ENCODE measurements around the gene KIF16B. TPM values are rescaled to one million over a fixed set of nuclear protein-coding genes. Genes with fewer than 3 reads are reported as not detected.

KIF16B gene
- total RNA-seq, 1 experiment from 2014 or later: 15.8 TPM

- CTCF ChIA-PET: interaction anchor here (0.6 to 0.7 kb wide), 3 partner anchors 23 to 96 kb away, joined by 3 to 4 read pairs (median 3); no protein-coding TSS in a partner anchor
- Mint-ChIP-seq H3K27me3 (ENCODE audit: insufficient read depth, unreplicated experiment) (no peaks in the 10 kb centered on the region), H3K36me3 (ENCODE audit: insufficient read depth, unreplicated experiment) (peaks cover 39% of the 10 kb centered on the region), H3K4me1 (ENCODE audit: insufficient read depth, unreplicated experiment) (no peaks in the 10 kb centered on the region), H3K9me3 (ENCODE audit: unreplicated experiment) (no peaks in the 10 kb centered on the region), H3K4me3 (ENCODE audit: unreplicated experiment) (no peak overlapping the region), H3K27ac (ENCODE audit: low read depth, unreplicated experiment) (no peak overlapping the region)
- TF ChIP-seq CTCF (IDR thresholded peaks at IDR 0.05; ENCODE audit: unreplicated experiment): no peak
- no peak for DNase-seq (ENCODE audit: unreplicated experiment)
- POLR2A ChIA-PET: interaction anchor here (0.6 kb wide), 1 partner anchor 114 kb away, joined by 3 read pairs; no protein-coding TSS in a partner anchor
- intact Hi-C loops (cut with micrococcal nuclease): no loop called here
- no TSS peak for BruUV-seq (replicated peaks)
These were observed 59.1 kb downstream of the KIF16B start for GRCh38 chr20:16514140-16514539.

GRCh38 chr20:16505894-16506293 is 67.4 kb downstream of the KIF16B start:
- no peak for DNase-seq (ENCODE audit: unreplicated experiment)
- H3K4me3 Mint-ChIP-seq (ENCODE audit: unreplicated experiment): no peak overlapping the region
- H3K36me3 Mint-ChIP-seq (ENCODE audit: insufficient read depth, unreplicated experiment): peaks cover 61% of the 10 kb centered on the region
- no peak for TF ChIP-seq CTCF (IDR thresholded peaks at IDR 0.05; ENCODE audit: unreplicated experiment)
- intact Hi-C loops (cut with micrococcal nuclease): no loop called here
- H3K27ac Mint-ChIP-seq (ENCODE audit: low read depth, unreplicated experiment): no peak overlapping the region
- no TSS peak for BruUV-seq (replicated peaks)
- peaks cover 6% of the 10 kb centered on the region for H3K4me1 Mint-ChIP-seq (ENCODE audit: insufficient read depth, unreplicated experiment)
- H3K9me3 Mint-ChIP-seq (ENCODE audit: unreplicated experiment): no peaks in the 10 kb centered on the region
- POLR2A ChIA-PET: interaction anchor here (0.6 kb wide), 1 partner anchor 80 kb away, joined by 3 read pairs; no protein-coding TSS in a partner anchor
- no peaks in the 10 kb centered on the region for H3K27me3 Mint-ChIP-seq (ENCODE audit: insufficient read depth, unreplicated experiment)
- CTCF ChIA-PET: no interaction called here

GRCh38 chr20:16501301-16501700 is 71.9 kb downstream of the KIF16B start:
- DNase-seq (ENCODE audit: unreplicated experiment): no peak
- no peak for TF ChIP-seq CTCF (IDR thresholded peaks at IDR 0.05; ENCODE audit: unreplicated experiment)
- intact Hi-C loops (cut with micrococcal nuclease): no loop called here
- POLR2A ChIA-PET: interaction anchor here (1.6 kb wide), 1 partner anchor 15 kb away, joined by 5 read pairs; no protein-coding TSS in a partner anchor
- Mint-ChIP-seq H3K36me3 (ENCODE audit: insufficient read depth, unreplicated experiment) (peaks cover 33% of the 10 kb centered on the region), H3K27me3 (ENCODE audit: insufficient read depth, unreplicated experiment) (no peaks in the 10 kb centered on the region), H3K4me1 (ENCODE audit: insufficient read depth, unreplicated experiment) (peaks cover 11% of the 10 kb centered on the region), H3K4me3 (ENCODE audit: unreplicated experiment) (no peak overlapping the region), H3K9me3 (ENCODE audit: unreplicated experiment) (no peaks in the 10 kb centered on the region), H3K27ac (ENCODE audit: low read depth, unreplicated experiment) (no peak overlapping the region)
- CTCF ChIA-PET: interaction anchor here (0.7 to 2.4 kb wide), 3 partner anchors 17 to 260 kb away, joined by 3 to 11 read pairs (median 4); no protein-coding TSS in a partner anchor
- no TSS peak for BruUV-seq (replicated peaks)

- no peak for DNase-seq (ENCODE audit: unreplicated experiment)
- H3K9me3 Mint-ChIP-seq (ENCODE audit: unreplicated experiment): no peaks in the 10 kb centered on the region
- POLR2A ChIA-PET: no interaction called here
These were observed 73.1 kb downstream of the KIF16B start for GRCh38 chr20:16500197-16500596.

More at GRCh38 chr20:16500197-16500596, 73.1 kb downstream of the KIF16B start:
- Mint-ChIP-seq H3K27me3 (ENCODE audit: insufficient read depth, unreplicated experiment) (no peaks in the 10 kb centered on the region), H3K36me3 (ENCODE audit: insufficient read depth, unreplicated experiment) (peaks cover 22% of the 10 kb centered on the region), H3K4me3 (ENCODE audit: unreplicated experiment) (no peak overlapping the region), H3K4me1 (ENCODE audit: insufficient read depth, unreplicated experiment) (peaks cover 11% of the 10 kb centered on the region), H3K27ac (ENCODE audit: low read depth, unreplicated experiment) (no peak overlapping the region)
- intact Hi-C loops (cut with micrococcal nuclease): no loop called here
- BruUV-seq (replicated peaks): no TSS peak
- TF ChIP-seq CTCF (IDR thresholded peaks at IDR 0.05; ENCODE audit: unreplicated experiment): no peak
- CTCF ChIA-PET: interaction anchor here (2.4 kb wide), 1 partner anchor 261 kb away, joined by 11 read pairs; no protein-coding TSS in a partner anchor

Measured in MCF 10A (cell line).